IMR-90 (cell line): ENCODE results near the gene RASGRP4.
"Not testable (repeated sequence)": the region's sequence is repeated elsewhere in the genome, so short reads cannot be mapped to it uniquely, and the experiment has no call there.

Experiments
- CTCF ChIP-seq: conservative IDR thresholded peaks from 2 replicates; pipeline ENCODE4 v1.5.1; 2012; ENCODE audit warnings: mild to moderate bottlenecking, low read depth, low read length, improper control_type of control experiment
- POLR2A ChIP-seq: IDR thresholded peaks from 2 replicates; pipeline ENCODE4 v1.6.1; 2012; ENCODE audit warnings: mild to moderate bottlenecking, low read depth, low read length
- SMC3 ChIP-seq: fragments of 150-350 bp; IDR thresholded peaks from 2 replicates; pipeline ENCODE4 v1.6.1; 2016; ENCODE audit warnings: low read depth, mild to moderate bottlenecking, antibody characterized with exemption, low read length, moderate library complexity

GRCh38 chr19:38472725-38473124, 46.7 kb upstream of the RASGRP4 start:
- TF ChIP-seq POLR2A, SMC3, CTCF: not testable (repeated sequence)
